ENCODE results near the gene PWWP2B.

- TF ChIP-seq POLR2A (IDR thresholded peaks at IDR 0.05) (no peak), CTCF (IDR thresholded peaks at IDR 0.05) (no peak), EP300 (IDR thresholded peaks at IDR 0.05) (no peak)
Measured at GRCh38 chr10:132400547-132401151, 3.6 kb downstream of the PWWP2B start.

Measured in sigmoid colon (tissue), 4 donors.